Hematopoietic multipotent progenitor cell treated with erythropoietin and hydrocortisone succinate and interleukin-3 and kit ligand, for 8 days (in vitro differentiated cells): ENCODE data around the gene NIN.
A peak's percentile ranks its signal among the peaks of the same experiment; 100 is the strongest.
"Not testable (repeated sequence)": the region's sequence is repeated elsewhere in the genome, so short reads cannot be mapped to it uniquely, and the experiment has no call there.

ENCODE experiments used
- DNase-seq: peaks from one replicate; pipeline ENCODE4 v3.0.0-alpha.2; 2015

NIN gene

GRCh38 chr14:50815526-50815925 lies 15.4 kb downstream of the NIN start:
- DNase-seq, result not testable (repeated sequence)

- DNase-seq, result not testable (repeated sequence)
Measured at GRCh38 chr14:50815058-50815457, 15.9 kb downstream of the NIN start.

- peak; percentile 64 for DNase-seq
Measured at GRCh38 chr14:50814161-50814560, 16.8 kb downstream of the NIN start.

GRCh38 chr14:50813544-50813863 lies 17.5 kb downstream of the NIN start:
- peak; percentile 32 for DNase-seq

GRCh38 chr14:50812856-50813543 lies 18.0 kb downstream of the NIN start:
- DNase-seq, result no peak

- DNase-seq, result no peak
Measured at GRCh38 chr14:50812180-50812579, 18.8 kb downstream of the NIN start.

GRCh38 chr14:50808053-50808452 lies 22.9 kb downstream of the NIN start:
- no peak for DNase-seq

GRCh38 chr14:50806241-50806933 lies 24.6 kb downstream of the NIN start:
- no peak for DNase-seq

- DNase-seq, result no peak
Measured at GRCh38 chr14:50805396-50805795, 25.6 kb downstream of the NIN start.

GRCh38 chr14:50804181-50804721 lies 26.7 kb downstream of the NIN start:
- DNase-seq, result no peak

- DNase-seq, result no peak
Measured at GRCh38 chr14:50801706-50802105, 29.3 kb downstream of the NIN start.

- no peak for DNase-seq
Measured at GRCh38 chr14:50800032-50800431, 30.9 kb downstream of the NIN start.

GRCh38 chr14:50798048-50798421 lies 32.9 kb downstream of the NIN start:
- no peak for DNase-seq

GRCh38 chr14:50797250-50798047 lies 33.5 kb downstream of the NIN start:
- DNase-seq, result no peak

GRCh38 chr14:50796390-50796789 lies 34.6 kb downstream of the NIN start:
- no peak for DNase-seq

GRCh38 chr14:50795909-50796308 lies 35.1 kb downstream of the NIN start:
- DNase-seq, result no peak

GRCh38 chr14:50795142-50795541 lies 35.8 kb downstream of the NIN start:
- no peak for DNase-seq

- peak; percentile 69 for DNase-seq
Measured at GRCh38 chr14:50794068-50794645, 36.8 kb downstream of the NIN start.

GRCh38 chr14:50792634-50793068 lies 38.3 kb downstream of the NIN start:
- no peak for DNase-seq

GRCh38 chr14:50792051-50792477 lies 38.9 kb downstream of the NIN start:
- peak; percentile 30 for DNase-seq

- no peak for DNase-seq
Measured at GRCh38 chr14:50791201-50791600, 39.8 kb downstream of the NIN start.

GRCh38 chr14:50790589-50790988 lies 40.4 kb downstream of the NIN start:
- no peak for DNase-seq

GRCh38 chr14:50786751-50787464 lies 44.1 kb downstream of the NIN start:
- no peak for DNase-seq
